HEK293 (cell line): ENCODE results near the gene ZNF514.

Source experiments
- KLF16 ChIP-seq: fragments of 450-650 bp; formaldehyde crosslinking; IDR thresholded peaks from 2 replicates; pipeline ENCODE4 v1.5.1; 2017; ENCODE audit warnings: missing biosample characterization, missing genetic modification characterization
- SCRT1 ChIP-seq: fragments of 450-650 bp; formaldehyde crosslinking; IDR thresholded peaks from 2 replicates; pipeline ENCODE4 v1.5.1; 2016; ENCODE audit warnings: missing biosample characterization, missing genetic modification characterization, borderline replicate concordance
- SP3 ChIP-seq: fragments of 450-650 bp; formaldehyde crosslinking; IDR thresholded peaks from 2 replicates; pipeline ENCODE4 v1.5.1; 2016; ENCODE audit warnings: missing biosample characterization, missing genetic modification characterization
- ZFP3 ChIP-seq: fragments of 450-650 bp; formaldehyde crosslinking; IDR thresholded peaks from 2 replicates; pipeline ENCODE4 v1.5.1; 2016; ENCODE audit warnings: low read depth, missing biosample characterization, missing genetic modification characterization
- ZNF510 ChIP-seq: fragments of 450-650 bp; formaldehyde crosslinking; IDR thresholded peaks from 2 replicates; pipeline ENCODE4 v1.5.1; 2018; ENCODE audit warnings: mild to moderate bottlenecking, missing genetic modification characterization, missing biosample characterization; ENCODE audit not compliant: insufficient replicate concordance
- ZNF521 ChIP-seq: fragments of 450-650 bp; formaldehyde crosslinking; IDR thresholded peaks from 2 replicates; pipeline ENCODE4 v1.5.1; 2017; ENCODE audit warnings: missing biosample characterization, mild to moderate bottlenecking, missing genetic modification characterization

- TF ChIP-seq ZNF521 (tag by site-specific recombination): no peak
- no peak for TF ChIP-seq ZFP3 (tag by site-specific recombination)
- no peak for TF ChIP-seq KLF16
- TF ChIP-seq ZNF510 (tag by site-specific recombination): no peak
- no peak for TF ChIP-seq SP3
- TF ChIP-seq SCRT1: no peak
These were observed 6.6 kb upstream of the ZNF514 start for GRCh38 chr2:95166065-95166763.
